ENCODE measurements around the gene GABBR2.

DNA sequence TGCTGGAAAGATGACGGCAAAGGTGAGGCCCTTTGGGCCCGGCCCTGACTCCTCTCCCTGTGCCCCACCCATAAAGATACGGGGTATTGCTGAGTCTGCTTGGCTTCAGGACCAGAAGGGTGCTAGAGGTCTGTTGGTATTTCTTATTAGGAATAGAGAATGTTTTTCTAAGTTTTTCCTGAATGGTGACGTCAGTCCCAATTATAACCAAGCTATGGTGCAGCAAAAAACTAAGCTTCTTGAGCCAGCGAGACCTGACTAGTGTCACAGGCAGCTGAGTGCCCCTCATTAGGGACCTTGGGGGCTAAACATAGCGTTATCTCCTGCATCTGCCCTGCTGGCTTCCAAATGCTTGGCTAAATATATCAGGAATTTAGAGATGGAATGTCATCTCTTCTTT is 302.3 kb downstream of the GABBR2 start:
- TF ChIP-seq CTCF (IDR thresholded peaks at IDR 0.05; ENCODE audit: low read depth, low read length) (no peak), EZH2phosphoT487 (IDR thresholded peaks at IDR 0.05; ENCODE audit: low read depth) (no peak)

Measured in OCI-LY3 (cell line).